Measurements from ENCODE around the gene TUNAR.

The TUNAR gene

GRCh38 chr14:95896498-95897135, 20.0 kb downstream of the TUNAR start:
- Histone ChIP-seq H3K4me1 (ENCODE audit: control extremely low read depth in 1 of 4, control insufficient read depth in 4 of 4, insufficient read depth in 4 of 4, low read length in 3 of 4) (no peaks in the 10 kb centered on the region), H3K27me3 (replicated peaks in 2 of 5; ENCODE audit: control insufficient read depth in 4 of 5, insufficient read depth in 5 of 5, low read length in 4 of 5) (peaks cover 0 to 33% (median 3%) of the 10 kb centered on the region in 5 experiments), H3K9me3 (ENCODE audit: control extremely low read depth in 1 of 5, control insufficient read depth in 4 of 5, insufficient read depth in 2 of 5, low read depth in 1 of 5, low read length in 4 of 5) (no peaks in the 10 kb centered on the region), H3K36me3 (ENCODE audit: control insufficient read depth in 4 of 4, insufficient read depth in 4 of 4, low read length in 3 of 4) (no peaks in the 10 kb centered on the region), H3K27ac (ENCODE audit: insufficient read depth in 1 of 2, low read depth in 1 of 2, low read length in 2 of 2, poor library complexity in 1 of 2, severe bottlenecking in 2 of 2) (no peak overlapping the region), H3K4me3 (ENCODE audit: control insufficient read depth in 1 of 7, extremely low read depth in 1 of 7, insufficient read depth in 4 of 7, low read depth in 2 of 7, low read length in 6 of 7) (no peak overlapping the region)
- CTCF ChIA-PET, result no interaction called here
- no peak for DNase-seq
- POLR2A ChIA-PET, result no interaction called here
- WGBS (ENCODE audit: insufficient coverage), result 87% methylated on average over 6 of the region's 7 CpGs

- Histone ChIP-seq H3K27ac (ENCODE audit: insufficient read depth in 1 of 2, low read depth in 1 of 2, low read length in 2 of 2, poor library complexity in 1 of 2, severe bottlenecking in 2 of 2) (no peak overlapping the region), H3K4me3 (ENCODE audit: control insufficient read depth in 1 of 7, extremely low read depth in 1 of 7, insufficient read depth in 4 of 7, low read depth in 2 of 7, low read length in 6 of 7) (no peak overlapping the region), H3K4me1 (ENCODE audit: control extremely low read depth in 1 of 4, control insufficient read depth in 4 of 4, insufficient read depth in 4 of 4, low read length in 3 of 4) (no peaks in the 10 kb centered on the region), H3K36me3 (ENCODE audit: control insufficient read depth in 4 of 4, insufficient read depth in 4 of 4, low read length in 3 of 4) (no peaks in the 10 kb centered on the region), H3K9me3 (ENCODE audit: control extremely low read depth in 1 of 5, control insufficient read depth in 4 of 5, insufficient read depth in 2 of 5, low read depth in 1 of 5, low read length in 4 of 5) (no peaks in the 10 kb centered on the region), H3K27me3 (replicated peaks in 2 of 5; ENCODE audit: control insufficient read depth in 4 of 5, insufficient read depth in 5 of 5, low read length in 4 of 5) (peaks cover 0 to 33% (median 3%) of the 10 kb centered on the region in 5 experiments)
- POLR2A ChIA-PET, result no interaction called here
- WGBS (ENCODE audit: insufficient coverage), result 83% methylated on average over 3 of the region's 3 CpGs
- DNase-seq, result no peak
- CTCF ChIA-PET, result no interaction called here
Observed at GRCh38 chr14:95897280-95897679, 20.6 kb downstream of the TUNAR start.

DNA sequence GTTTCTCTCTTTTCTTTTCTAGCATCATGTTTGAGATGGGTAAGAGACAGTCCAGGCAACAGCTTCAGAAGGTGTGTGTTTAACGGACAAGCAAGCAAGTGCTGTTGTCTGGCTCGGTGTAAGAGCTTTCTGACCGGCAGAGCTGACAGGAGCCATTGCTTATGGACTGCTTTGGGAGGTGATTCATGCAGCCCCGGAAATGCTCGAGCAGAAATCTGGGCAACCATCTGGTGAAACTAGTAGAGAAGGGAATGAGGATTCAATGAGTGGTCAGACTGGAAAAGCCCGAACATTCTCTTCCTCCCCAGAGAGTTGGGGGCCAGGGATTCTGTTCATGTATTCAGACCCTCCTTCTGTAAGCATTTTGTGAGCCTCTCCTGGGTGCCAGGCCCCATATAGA, 24.4 kb downstream of the TUNAR start:
- no peak for DNase-seq
- no peaks in the 10 kb centered on the region for H3K36me3 ChIP-seq (ENCODE audit: control insufficient read depth in 4 of 4, insufficient read depth in 4 of 4, low read length in 3 of 4)
- WGBS (ENCODE audit: insufficient coverage), result 87% methylated on average over 4 of the region's 6 CpGs
- ChIA-PET POLR2A (no interaction called here), CTCF (no interaction called here)
- no peaks in the 10 kb centered on the region for H3K4me1 ChIP-seq (ENCODE audit: control extremely low read depth in 1 of 4, control insufficient read depth in 4 of 4, insufficient read depth in 4 of 4, low read length in 3 of 4)
- no peaks in the 10 kb centered on the region for H3K9me3 ChIP-seq (ENCODE audit: control extremely low read depth in 1 of 5, control insufficient read depth in 4 of 5, insufficient read depth in 2 of 5, low read depth in 1 of 5, low read length in 4 of 5)
- peaks cover 0 to 19% (median 3%) of the 10 kb centered on the region in 5 experiments for H3K27me3 ChIP-seq (replicated peaks in 2 of 5; ENCODE audit: control insufficient read depth in 4 of 5, insufficient read depth in 5 of 5, low read length in 4 of 5)
- H3K4me3 ChIP-seq (ENCODE audit: control insufficient read depth in 1 of 7, extremely low read depth in 1 of 7, insufficient read depth in 4 of 7, low read depth in 2 of 7, low read length in 6 of 7), result no peak overlapping the region
- H3K27ac ChIP-seq (ENCODE audit: insufficient read depth in 1 of 2, low read depth in 1 of 2, low read length in 2 of 2, poor library complexity in 1 of 2, severe bottlenecking in 2 of 2), result no peak overlapping the region

GRCh38 chr14:95902273-95902826, 25.7 kb downstream of the TUNAR start:
- no peak overlapping the region for H3K4me3 ChIP-seq (ENCODE audit: control insufficient read depth in 1 of 7, extremely low read depth in 1 of 7, insufficient read depth in 4 of 7, low read depth in 2 of 7, low read length in 6 of 7)
- peaks cover 0 to 14% (median 3%) of the 10 kb centered on the region in 5 experiments for H3K27me3 ChIP-seq (replicated peaks in 2 of 5; ENCODE audit: control insufficient read depth in 4 of 5, insufficient read depth in 5 of 5, low read length in 4 of 5)
- no peak for DNase-seq
- no peaks in the 10 kb centered on the region for H3K9me3 ChIP-seq (ENCODE audit: control extremely low read depth in 1 of 5, control insufficient read depth in 4 of 5, insufficient read depth in 2 of 5, low read depth in 1 of 5, low read length in 4 of 5)
- CTCF ChIA-PET, result no interaction called here
- 93% methylated on average over 8 of the region's 10 CpGs for WGBS (ENCODE audit: insufficient coverage)
- H3K36me3 ChIP-seq (ENCODE audit: control insufficient read depth in 4 of 4, insufficient read depth in 4 of 4, low read length in 3 of 4), result no peaks in the 10 kb centered on the region
- POLR2A ChIA-PET, result no interaction called here
- no peaks in the 10 kb centered on the region for H3K4me1 ChIP-seq (ENCODE audit: control extremely low read depth in 1 of 4, control insufficient read depth in 4 of 4, insufficient read depth in 4 of 4, low read length in 3 of 4)
- no peak overlapping the region for H3K27ac ChIP-seq (ENCODE audit: insufficient read depth in 1 of 2, low read depth in 1 of 2, low read length in 2 of 2, poor library complexity in 1 of 2, severe bottlenecking in 2 of 2)

DNA sequence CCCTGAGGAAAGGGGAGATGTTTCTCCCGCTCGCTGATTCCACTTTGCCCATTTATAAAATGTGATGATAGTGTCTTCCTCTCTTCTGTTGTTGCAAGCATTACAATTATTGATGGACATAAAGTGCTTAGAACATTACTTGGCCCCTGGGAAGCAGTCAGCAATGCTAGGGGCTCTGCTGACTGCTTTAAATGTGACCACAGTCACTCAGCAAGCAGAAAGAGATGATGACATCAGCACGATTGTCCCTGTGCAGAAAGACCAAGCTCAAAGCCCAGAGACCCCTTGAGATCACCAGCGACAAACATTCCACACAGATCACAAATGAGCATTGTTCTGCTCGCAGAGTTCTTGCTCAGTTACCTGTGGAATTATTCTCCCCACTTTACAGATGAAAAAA, 26.5 kb downstream of the TUNAR start:
- H3K27me3 ChIP-seq (replicated peaks in 2 of 5; ENCODE audit: control insufficient read depth in 4 of 5, insufficient read depth in 5 of 5, low read length in 4 of 5), result peaks cover 0 to 14% (median 0%) of the 10 kb centered on the region in 5 experiments
- no peaks in the 10 kb centered on the region for H3K36me3 ChIP-seq (ENCODE audit: control insufficient read depth in 4 of 4, insufficient read depth in 4 of 4, low read length in 3 of 4)
- H3K27ac ChIP-seq (ENCODE audit: insufficient read depth in 1 of 2, low read depth in 1 of 2, low read length in 2 of 2, poor library complexity in 1 of 2, severe bottlenecking in 2 of 2), result no peak overlapping the region
- ChIA-PET CTCF (no interaction called here), POLR2A (no interaction called here)
- no peak for DNase-seq
- H3K4me1 ChIP-seq (ENCODE audit: control extremely low read depth in 1 of 4, control insufficient read depth in 4 of 4, insufficient read depth in 4 of 4, low read length in 3 of 4), result no peaks in the 10 kb centered on the region
- whole genome bisulfite sequencing (ENCODE audit: insufficient coverage), result 89% methylated on average over 3 of the region's 5 CpGs
- H3K9me3 ChIP-seq (ENCODE audit: control extremely low read depth in 1 of 5, control insufficient read depth in 4 of 5, insufficient read depth in 2 of 5, low read depth in 1 of 5, low read length in 4 of 5), result no peaks in the 10 kb centered on the region
- no peak overlapping the region for H3K4me3 ChIP-seq (ENCODE audit: control insufficient read depth in 1 of 7, extremely low read depth in 1 of 7, insufficient read depth in 4 of 7, low read depth in 2 of 7, low read length in 6 of 7)

- POLR2A ChIA-PET, result no interaction called here
- Histone ChIP-seq H3K36me3 (ENCODE audit: control insufficient read depth in 4 of 4, insufficient read depth in 4 of 4, low read length in 3 of 4) (no peaks in the 10 kb centered on the region), H3K27me3 (replicated peaks in 2 of 5; ENCODE audit: control insufficient read depth in 4 of 5, insufficient read depth in 5 of 5, low read length in 4 of 5) (peaks cover 0 to 14% (median 0%) of the 10 kb centered on the region in 5 experiments), H3K9me3 (ENCODE audit: control extremely low read depth in 1 of 5, control insufficient read depth in 4 of 5, insufficient read depth in 2 of 5, low read depth in 1 of 5, low read length in 4 of 5) (no peaks in the 10 kb centered on the region), H3K27ac (ENCODE audit: insufficient read depth in 1 of 2, low read depth in 1 of 2, low read length in 2 of 2, poor library complexity in 1 of 2, severe bottlenecking in 2 of 2) (no peak overlapping the region), H3K4me3 (ENCODE audit: control insufficient read depth in 1 of 7, extremely low read depth in 1 of 7, insufficient read depth in 4 of 7, low read depth in 2 of 7, low read length in 6 of 7) (no peak overlapping the region), H3K4me1 (ENCODE audit: control extremely low read depth in 1 of 4, control insufficient read depth in 4 of 4, insufficient read depth in 4 of 4, low read length in 3 of 4) (no peaks in the 10 kb centered on the region)
- WGBS (ENCODE audit: insufficient coverage), result 90% methylated on average over 1 of the region's 4 CpGs
- DNase-seq, result no peak
- CTCF ChIA-PET, result no interaction called here
Observed at GRCh38 chr14:95903616-95904107, 27.0 kb downstream of the TUNAR start.

GRCh38 chr14:95906591-95906990, 30.0 kb downstream of the TUNAR start:
- H3K4me1 ChIP-seq (ENCODE audit: control extremely low read depth in 1 of 4, control insufficient read depth in 4 of 4, insufficient read depth in 4 of 4, low read length in 3 of 4), result no peaks in the 10 kb centered on the region
- CTCF ChIA-PET, result no interaction called here
- no peaks in the 10 kb centered on the region for H3K9me3 ChIP-seq (ENCODE audit: control extremely low read depth in 1 of 5, control insufficient read depth in 4 of 5, insufficient read depth in 2 of 5, low read depth in 1 of 5, low read length in 4 of 5)
- no peaks in the 10 kb centered on the region for H3K36me3 ChIP-seq (ENCODE audit: control insufficient read depth in 4 of 4, insufficient read depth in 4 of 4, low read length in 3 of 4)
- H3K27me3 ChIP-seq (replicated peaks in 2 of 5; ENCODE audit: control insufficient read depth in 4 of 5, insufficient read depth in 5 of 5, low read length in 4 of 5), result peaks cover 0 to 8% (median 0%) of the 10 kb centered on the region in 5 experiments
- POLR2A ChIA-PET, result no interaction called here
- H3K4me3 ChIP-seq (ENCODE audit: control insufficient read depth in 1 of 7, extremely low read depth in 1 of 7, insufficient read depth in 4 of 7, low read depth in 2 of 7, low read length in 6 of 7), result no peak overlapping the region
- DNase-seq, result no peak
- no peak overlapping the region for H3K27ac ChIP-seq (ENCODE audit: insufficient read depth in 1 of 2, low read depth in 1 of 2, low read length in 2 of 2, poor library complexity in 1 of 2, severe bottlenecking in 2 of 2)
- 100% methylated on average over 3 of the region's 4 CpGs for WGBS (ENCODE audit: insufficient coverage)
